Measurements from ENCODE around the gene ARL6IP4.

Gene ARL6IP4

GRCh38 chr12:122982963-122983788 is 2.7 kb downstream of the ARL6IP4 start:
- TF ChIP-seq ZNF600 (tag by site-specific recombination; IDR thresholded peaks at IDR 0.05) (peak; percentile 64), ZNF426 (tag by site-specific recombination; IDR thresholded peaks at IDR 0.05) (no peak)
- Histone ChIP-seq H3K27ac (ENCODE audit: extremely low read depth, low read depth, low read length) (0 out of 2 replicates have a peak overlapping the region, but pooled peaks have one; percentile 6), H3K36me3 (ENCODE audit: control insufficient read depth in 2 of 2, insufficient read depth in 1 of 2, low read length in 2 of 2) (peaks cover 0 to 42% of the 10 kb centered on the region in 2 experiments; a peak in 2 of 3 replicates), H3K4me1 (ENCODE audit: control insufficient read depth, insufficient read depth, low read length) (peaks cover 15% of the 10 kb centered on the region), H3K9me3 (ENCODE audit: control insufficient read depth, insufficient read depth, low read depth, low read length) (no peaks in the 10 kb centered on the region), H3K4me3 (ENCODE audit: low read depth, low read length) (no peak overlapping the region)
- CTCF ChIA-PET = interaction anchor here (0.6 kb wide), 1 partner anchor 383 kb away, joined by 5 read pairs; no protein-coding TSS in a partner anchor
- POLR2A ChIA-PET = interaction anchor here (1.0 to 1.9 kb wide), 3 partner anchors 9 to 249 kb away, joined by 3 to 8 read pairs (median 3); partner anchors contain the start of genes MPHOSPH9 and OGFOD2

- POLR2A ChIA-PET = interaction anchor here (1.0 to 1.9 kb wide), 5 partner anchors 10 to 18 kb away, joined by 3 to 8 read pairs (median 4); partner anchors contain the start of genes ABCB9 and OGFOD2
- no peak overlapping the region for H3K4me3 ChIP-seq (ENCODE audit: low read depth, low read length)
- H3K27ac ChIP-seq (ENCODE audit: extremely low read depth, low read depth, low read length) = 0 out of 2 replicates have a peak overlapping the region, but pooled peaks have one; percentile 6
- H3K9me3 ChIP-seq (ENCODE audit: control insufficient read depth, insufficient read depth, low read depth, low read length) = no peaks in the 10 kb centered on the region
- CTCF ChIA-PET = interaction anchor here (0.6 kb wide), 1 partner anchor 382 kb away, joined by 5 read pairs; no protein-coding TSS in a partner anchor
- peaks cover 15% of the 10 kb centered on the region for H3K4me1 ChIP-seq (ENCODE audit: control insufficient read depth, insufficient read depth, low read length)
- peaks cover 0 to 35% of the 10 kb centered on the region in 2 experiments; a peak in 2 of 3 replicates for H3K36me3 ChIP-seq (ENCODE audit: control insufficient read depth in 2 of 2, insufficient read depth in 1 of 2, low read length in 2 of 2)
- TF ChIP-seq ZNF645 (tag by site-specific recombination; IDR thresholded peaks at IDR 0.05) = no peak
- peak; percentile 84 for TF ChIP-seq ZIC2 (tag by site-specific recombination; IDR thresholded peaks at IDR 0.05)
- no peak for TF ChIP-seq ZBTB49 (tag by site-specific recombination; IDR thresholded peaks at IDR 0.05; ENCODE audit: low read depth)
- no peak for TF ChIP-seq KLF16 (tag by site-specific recombination; IDR thresholded peaks at IDR 0.05)
- TF ChIP-seq ZNF580 (tag by site-specific recombination; IDR thresholded peaks at IDR 0.05) = no peak
- no peak for TF ChIP-seq YY1 (tag by site-specific recombination; IDR thresholded peaks at IDR 0.05)
- TF ChIP-seq ZNF704 (tag by site-specific recombination; IDR thresholded peaks at IDR 0.05) = no peak
- TF ChIP-seq ZNF335 (tag by site-specific recombination; conservative IDR thresholded peaks at IDR 0.05) = peak; percentile 36; the same call in 1 of the 2 replicates
- 0 out of 2 replicates have a peak, but pooled peaks have one; percentile 13 for TF ChIP-seq PATZ1 (tag by site-specific recombination; IDR thresholded peaks at IDR 0.05)
- no peak for TF ChIP-seq ZSCAN18 (tag by site-specific recombination; IDR thresholded peaks at IDR 0.05)
- no peak for TF ChIP-seq ZNF423 (tag by site-specific recombination; IDR thresholded peaks at IDR 0.05)
- TF ChIP-seq ZNF555 (tag by site-specific recombination; conservative IDR thresholded peaks at IDR 0.05) = no peak
- TF ChIP-seq WT1 (tag by site-specific recombination; IDR thresholded peaks at IDR 0.05) = no peak
- TF ChIP-seq ZNF23 (tag by site-specific recombination; IDR thresholded peaks at IDR 0.05; ENCODE audit: borderline replicate concordance) = no peak
- TF ChIP-seq ZBTB6 (tag by site-specific recombination; IDR thresholded peaks at IDR 0.05) = no peak
Measured at GRCh38 chr12:122983789-122984515, 3.5 kb downstream of the ARL6IP4 start.
